HL-60 (cell line): ENCODE measurements around the gene STXBP4.

Experiments used
- DNase-seq, 2 experiments: peaks; one replicate each; pipeline ENCODE4 v3.0.0-alpha.2; 2010 to 2020; ENCODE audit warnings: low read depth in 1 of 2, low spot score in 1 of 2
- H3K27ac ChIP-seq: fragments of 250-450 bp; sonication (Bioruptor Pico); replicated peaks from 2 replicates; pipeline ENCODE4 v1.5.1; 2020; ENCODE audit warnings: mild to moderate bottlenecking, moderate library complexity
- H3K27me3 ChIP-seq: fragments of 250-450 bp; sonication (Bioruptor Pico); 2 replicates; pipeline ENCODE4 v1.5.1; 2021; ENCODE audit warnings: mild to moderate bottlenecking, moderate library complexity; ENCODE audit not compliant: insufficient read depth, poor library complexity, severe bottlenecking
- H3K4me3 ChIP-seq: replicated peaks from 2 replicates; pipeline ENCODE4 v1.5.1; 2011; ENCODE audit warnings: mild to moderate bottlenecking, control low read depth, low read length; ENCODE audit not compliant: insufficient read depth
- CTCF ChIP-seq: IDR thresholded peaks from one replicate; pipeline ENCODE4 v1.5.1; 2011; ENCODE audit warnings: low read length, control low read depth, inconsistent platforms; ENCODE audit not compliant: insufficient read depth
- GABPA ChIP-seq: IDR thresholded peaks from 2 replicates; pipeline ENCODE4 v1.6.1; 2012; ENCODE audit warnings: low read depth
- POLR2AphosphoS5 ChIP-seq: IDR thresholded peaks from 2 replicates; pipeline ENCODE4 v1.6.1; 2012; ENCODE audit warnings: low read depth
- REST ChIP-seq: IDR thresholded peaks from 2 replicates; pipeline ENCODE4 v1.6.1; 2012; ENCODE audit warnings: low read depth; ENCODE audit not compliant: insufficient replicate concordance
- SPI1 ChIP-seq: IDR thresholded peaks from 2 replicates; pipeline ENCODE4 v1.6.1; 2012; ENCODE audit warnings: low read depth, mild to moderate bottlenecking, borderline replicate concordance

STXBP4 gene

GRCh38 chr17:55062921-55063320 lies 94.4 kb downstream of the STXBP4 start:
- Histone ChIP-seq H3K27ac (no peak overlapping the region), H3K27me3 (no peaks in the 10 kb centered on the region), H3K4me3 (no peak overlapping the region)
- TF ChIP-seq SPI1, result no peak
- no peak for TF ChIP-seq GABPA
- no peak for TF ChIP-seq POLR2AphosphoS5
- TF ChIP-seq CTCF, result no peak
- no peak for DNase-seq

GRCh38 chr17:55063885-55064874 lies 95.6 kb downstream of the STXBP4 start:
- Histone ChIP-seq H3K27me3 (no peaks in the 10 kb centered on the region), H3K27ac (no peak overlapping the region), H3K4me3 (no peak overlapping the region)
- DNase-seq, result no peak
- TF ChIP-seq SPI1 (no peak), GABPA (no peak), POLR2AphosphoS5 (no peak)

- TF ChIP-seq SPI1 (no peak), GABPA (no peak), CTCF (no peak), REST (no peak), POLR2AphosphoS5 (no peak)
- peak in 1 of 2 experiments; percentile 1 for DNase-seq
Observed at GRCh38 chr17:55067697-55068439, 99.3 kb downstream of the STXBP4 start.

GRCh38 chr17:55068862-55069811 lies 100.6 kb downstream of the STXBP4 start:
- TF ChIP-seq POLR2AphosphoS5 (no peak), REST (no peak), GABPA (no peak), SPI1 (no peak), CTCF (no peak)
- no peak for DNase-seq
- Histone ChIP-seq H3K4me3 (no peak overlapping the region), H3K27ac (no peak overlapping the region), H3K27me3 (no peaks in the 10 kb centered on the region)

More at GRCh38 chr17:55067697-55068439, 99.3 kb downstream of the STXBP4 start:
- Histone ChIP-seq H3K4me3 (no peak overlapping the region), H3K27me3 (no peaks in the 10 kb centered on the region), H3K27ac (no peak overlapping the region)
